Right hindlimb (tissue), 1 donor: ENCODE results near the gene RABGEF1.
"Not testable (repeated sequence)": the region's sequence is repeated elsewhere in the genome, so short reads cannot be mapped to it uniquely, and the experiment has no call there.

Experiments
- DNase-seq: peaks from one replicate; pipeline ENCODE4 v3.0.0-alpha.2; 2018

RABGEF1 gene

DNA sequence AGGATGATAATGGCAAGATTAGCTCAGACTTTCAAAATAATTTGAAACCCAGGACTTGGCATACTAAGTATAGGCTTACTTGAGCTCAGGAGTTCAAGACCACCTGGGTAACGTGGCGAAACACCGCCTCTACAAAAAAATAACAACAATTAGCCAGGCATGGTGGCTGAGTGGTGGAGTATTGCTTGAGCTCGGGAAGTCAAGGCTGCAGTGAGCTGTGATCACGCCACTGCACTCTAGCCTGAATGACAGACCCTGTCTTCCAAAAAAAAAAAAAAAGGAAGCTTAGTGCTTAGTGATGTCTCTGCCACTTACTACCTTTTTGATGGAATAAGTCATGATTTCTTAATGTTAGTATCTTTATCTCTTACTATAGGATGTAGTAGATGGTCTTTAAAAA is 25.5 kb downstream of the RABGEF1 start:
- no peak for DNase-seq

DNA sequence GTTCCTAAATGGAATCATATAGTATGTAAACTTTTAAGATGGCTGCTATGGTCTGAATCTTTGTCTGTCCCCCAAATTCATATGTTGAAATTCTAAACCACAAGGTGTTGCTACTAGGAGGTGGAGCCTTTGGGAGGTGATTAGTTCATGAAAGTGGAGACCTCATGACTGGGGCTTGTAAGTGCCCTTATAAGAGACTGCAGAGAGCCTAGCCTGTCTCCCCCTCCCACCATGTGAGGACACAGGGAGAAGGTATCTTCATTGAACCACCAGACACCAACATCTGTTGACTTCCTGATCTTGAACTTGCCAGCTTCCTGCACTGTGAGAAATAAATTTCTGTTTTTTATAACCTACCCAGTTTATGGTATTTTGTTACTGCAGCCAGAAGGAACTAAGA is 27.0 kb downstream of the RABGEF1 start:
- DNase-seq = not testable (repeated sequence)

DNA sequence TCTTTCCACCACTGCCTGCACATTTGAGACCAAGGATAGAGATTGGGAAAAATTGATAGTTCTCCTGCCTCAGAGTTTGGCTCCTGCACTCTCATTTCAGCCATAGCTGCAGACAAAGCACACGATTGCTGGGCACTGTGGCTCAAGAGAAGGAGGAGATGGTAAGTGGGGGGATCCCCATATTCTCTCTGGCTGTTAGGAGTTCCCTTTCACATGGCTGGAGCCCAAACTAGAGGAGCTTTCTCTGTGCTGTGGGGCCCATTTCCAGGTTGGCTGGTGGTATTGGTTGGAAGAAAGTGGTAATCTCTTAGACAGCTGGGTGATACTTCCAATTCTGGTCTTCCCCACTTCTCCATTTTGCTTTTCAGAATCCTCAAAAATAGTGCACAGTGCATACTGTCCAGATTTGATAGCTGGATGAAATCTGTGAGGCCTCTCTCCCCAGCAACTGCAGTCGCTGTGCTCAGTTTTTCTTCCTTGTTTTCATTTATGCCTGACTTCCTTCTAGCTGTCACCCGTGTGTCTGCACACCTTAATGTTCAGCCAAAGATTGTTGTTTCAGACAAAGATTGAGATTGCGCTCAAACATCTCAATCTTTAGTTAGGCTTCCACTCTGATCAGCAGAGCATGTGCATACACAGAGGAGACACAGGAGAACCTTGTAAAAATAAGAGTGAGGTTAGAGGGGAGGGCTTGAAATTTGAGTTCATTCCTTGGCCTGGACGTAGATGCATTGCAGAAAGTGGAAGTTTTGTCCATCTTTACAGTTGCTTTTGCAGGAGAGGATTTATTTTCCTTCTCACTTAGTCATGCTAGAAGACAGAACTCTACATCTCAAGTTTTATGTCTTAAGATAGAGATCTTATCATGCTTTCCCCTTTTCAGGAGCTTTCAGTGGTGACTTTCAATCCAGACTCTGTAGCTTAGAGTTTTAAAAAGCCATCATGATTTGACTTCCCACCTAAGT is 28.6 kb downstream of the RABGEF1 start:
- no peak for DNase-seq

DNA sequence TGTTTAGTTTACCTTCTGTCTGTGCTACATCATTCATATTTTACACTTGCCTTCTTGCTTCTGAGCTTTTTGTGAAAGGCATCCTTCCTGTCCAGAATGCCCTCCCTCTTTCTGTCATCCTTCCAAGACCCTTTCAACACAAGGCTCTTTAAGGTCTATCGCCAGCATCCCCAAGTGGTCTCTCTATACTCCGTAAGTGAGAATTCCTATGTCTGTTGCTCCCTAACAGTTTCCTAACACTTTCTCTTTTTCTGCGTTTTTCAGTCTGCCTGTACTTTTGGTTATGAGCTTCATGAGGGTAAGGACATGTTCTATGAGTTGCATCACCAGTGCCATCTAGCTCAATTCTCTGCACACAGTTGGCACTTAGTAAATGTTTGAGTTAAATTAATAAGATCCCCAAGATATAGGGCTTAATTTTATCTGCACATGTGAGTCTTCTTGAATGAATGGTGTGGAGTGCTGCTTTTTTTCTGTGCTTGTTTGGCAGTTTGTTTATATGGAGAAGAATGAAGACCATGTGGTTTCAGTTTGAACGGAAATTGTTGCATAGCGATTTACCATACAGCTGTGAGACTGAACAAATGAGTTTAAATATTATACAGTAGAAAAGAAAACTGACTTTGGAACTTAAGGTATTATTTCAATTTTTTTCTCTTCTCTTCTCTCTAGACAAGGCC is 29.4 kb downstream of the RABGEF1 start:
- DNase-seq = no peak

DNA sequence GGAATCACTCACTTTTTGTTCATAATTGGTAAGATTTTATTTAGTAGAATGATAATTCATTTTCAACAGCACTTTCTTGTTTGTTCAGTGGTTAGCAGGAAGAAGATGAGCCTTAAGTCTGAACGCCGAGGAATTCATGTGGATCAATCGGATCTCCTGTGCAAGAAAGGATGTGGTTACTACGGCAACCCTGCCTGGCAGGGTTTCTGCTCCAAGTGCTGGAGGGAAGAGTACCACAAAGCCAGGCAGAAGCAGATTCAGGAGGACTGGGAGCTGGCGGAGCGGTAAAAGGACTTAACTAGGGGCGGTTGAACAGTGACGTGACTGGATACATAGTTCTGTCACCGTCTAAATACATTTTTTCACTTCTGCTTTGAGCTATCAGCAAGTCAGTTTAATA is 31.3 kb downstream of the RABGEF1 start:
- DNase-seq = no peak

DNA sequence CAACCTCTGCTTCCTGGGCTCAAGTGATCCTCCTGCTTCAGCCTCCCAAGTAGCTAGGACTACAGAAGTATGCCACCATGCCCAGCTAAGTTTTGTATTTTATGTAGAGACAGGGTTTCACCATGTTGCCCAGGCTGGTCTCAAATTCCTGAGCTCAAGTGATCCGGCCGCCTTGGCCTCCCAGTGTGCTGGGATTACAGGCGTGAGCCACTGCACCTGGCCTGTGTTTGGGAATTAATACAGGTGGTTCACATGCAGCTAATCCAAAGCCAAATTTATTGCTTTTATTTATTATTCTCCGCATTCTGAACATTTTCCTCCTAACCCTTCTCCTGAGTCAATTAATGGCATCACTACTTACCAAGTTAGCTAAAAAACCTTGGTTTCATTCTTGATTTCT is 33.2 kb downstream of the RABGEF1 start:
- DNase-seq = not testable (repeated sequence)

DNA sequence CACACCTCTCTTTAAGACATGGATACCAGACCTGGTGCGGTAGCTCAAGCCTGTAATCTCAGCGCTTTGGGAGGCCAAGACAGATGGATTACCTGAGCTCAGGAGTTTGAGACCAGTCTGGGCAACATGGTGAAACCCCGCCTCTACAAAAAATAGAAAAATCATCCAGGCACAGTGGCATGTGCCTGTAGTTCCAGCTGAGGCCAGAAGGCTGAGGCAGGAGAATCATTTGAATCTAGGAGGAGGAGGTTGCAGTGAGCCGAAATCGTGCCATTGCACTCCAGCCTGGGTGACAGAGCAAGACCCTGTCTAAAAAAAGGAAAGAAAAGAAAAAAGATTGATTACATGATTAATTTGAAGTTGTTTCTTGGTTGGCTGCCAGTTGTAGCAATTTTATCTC is 35.9 kb downstream of the RABGEF1 start:
- DNase-seq = not testable (repeated sequence)

DNA sequence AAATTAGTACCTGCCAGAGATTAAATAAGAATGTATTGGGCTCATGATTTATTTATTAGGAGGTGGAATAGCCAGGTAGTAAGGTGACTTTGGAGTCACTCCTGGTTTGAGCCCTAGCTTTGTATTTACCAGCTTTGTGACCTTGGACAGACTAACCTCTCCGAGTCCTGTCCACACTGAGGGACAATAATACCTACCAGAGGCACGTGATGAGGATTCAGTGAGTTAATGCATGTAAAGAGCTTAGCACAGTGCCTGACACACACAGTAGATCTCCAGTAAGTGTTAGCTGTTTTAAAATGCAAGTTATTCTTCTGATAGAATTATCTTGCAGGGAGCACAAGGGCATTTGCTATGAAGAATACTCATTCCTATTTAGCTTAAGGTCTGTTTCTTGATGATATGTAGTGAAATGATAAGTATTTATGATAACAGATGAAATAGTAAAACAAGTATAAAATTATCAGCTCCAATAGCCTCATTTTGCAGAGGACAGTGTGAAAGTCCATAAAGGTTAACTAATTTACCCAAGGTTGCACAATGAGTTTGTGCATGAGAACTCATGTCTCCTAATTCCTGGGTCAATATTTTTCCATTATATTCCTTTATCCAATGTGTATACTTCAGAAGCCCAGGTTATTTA is 36.4 kb downstream of the RABGEF1 start:
- DNase-seq = no peak

DNA sequence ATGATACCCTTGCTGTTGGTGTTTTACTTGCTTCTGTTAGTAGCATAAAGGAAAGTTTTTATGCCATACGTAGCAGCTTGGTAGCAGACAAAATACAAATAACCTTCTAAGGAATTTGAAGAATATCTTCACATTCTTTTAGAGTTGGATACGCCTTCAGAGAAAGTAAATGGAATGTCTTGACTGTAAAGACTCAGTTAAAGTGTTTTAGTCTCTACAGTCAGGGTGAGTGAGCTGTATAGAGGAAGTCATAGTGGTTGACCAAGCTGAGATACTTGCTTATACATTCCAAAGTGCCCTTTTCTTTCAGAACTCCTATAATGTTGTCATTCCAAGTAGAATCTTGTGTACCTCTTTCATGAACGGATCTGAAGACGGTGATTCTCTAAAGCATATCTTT is 37.7 kb downstream of the RABGEF1 start:
- no peak for DNase-seq

DNA sequence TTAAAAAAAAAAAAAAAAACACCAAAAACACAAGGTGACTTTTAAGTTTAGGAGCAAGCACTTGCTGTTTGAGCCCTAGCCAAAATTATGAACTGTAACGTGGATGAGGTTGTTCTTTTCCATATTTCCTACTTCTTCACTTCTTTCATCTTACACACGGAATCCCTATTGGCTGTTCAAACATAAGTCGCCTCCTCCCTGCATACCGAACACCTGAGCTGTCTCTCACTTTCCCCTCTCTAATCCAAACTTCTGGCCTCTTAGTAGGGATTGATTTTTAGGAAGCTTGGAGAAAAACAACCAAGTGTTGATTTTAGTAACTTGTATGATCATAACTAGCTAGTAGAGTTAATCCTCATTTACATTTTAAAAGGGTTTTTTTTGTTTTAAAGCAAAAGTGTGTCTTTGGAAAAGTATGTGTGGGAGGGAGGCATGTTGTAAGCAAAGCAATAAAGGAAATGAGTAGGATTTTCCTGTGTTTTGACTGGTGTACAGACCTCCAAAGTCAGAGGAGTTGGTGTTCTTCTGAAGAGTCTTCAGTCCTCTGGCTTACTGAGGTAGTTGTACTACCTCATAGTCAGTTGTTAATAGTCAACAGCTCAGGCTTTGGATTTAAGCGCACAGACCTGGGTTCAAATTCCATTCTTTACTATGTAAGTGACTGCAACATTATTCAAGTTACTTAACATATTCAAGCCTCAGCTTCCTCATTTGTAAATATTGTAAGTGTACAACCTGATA is 39.3 kb downstream of the RABGEF1 start:
- no peak for DNase-seq

DNA sequence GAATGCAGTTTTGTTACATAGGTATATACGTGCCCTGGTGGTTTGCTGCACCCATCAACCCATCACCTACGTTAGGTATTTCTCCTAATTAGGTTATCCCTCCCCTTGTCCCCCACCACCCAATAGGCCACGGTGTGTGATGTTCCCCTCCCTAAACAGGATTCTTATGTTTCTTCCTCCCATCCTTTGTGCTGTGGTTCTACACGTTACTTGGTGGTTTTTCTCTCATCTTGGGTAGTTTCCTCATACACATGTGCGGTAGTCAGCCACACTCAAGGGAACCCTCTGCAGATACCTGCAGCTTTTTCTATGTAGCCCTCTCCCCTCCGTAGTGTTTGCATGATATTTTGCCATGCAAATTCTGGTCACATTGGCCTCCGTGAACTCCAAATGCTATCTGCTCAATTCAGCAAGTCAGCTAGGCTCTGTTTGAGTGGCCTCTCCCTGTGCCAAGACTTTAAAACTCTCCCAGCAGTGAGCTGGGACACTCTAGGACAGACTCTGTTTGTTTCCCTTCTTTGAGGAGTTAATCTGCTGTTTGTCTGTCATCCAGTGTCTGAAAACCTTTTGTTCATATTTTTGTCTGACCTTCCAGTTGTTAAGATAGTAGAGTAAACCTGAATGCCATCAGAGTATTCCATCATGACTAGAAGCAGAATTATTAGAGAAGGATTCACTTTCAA is 41.0 kb downstream of the RABGEF1 start:
- no peak for DNase-seq

DNA sequence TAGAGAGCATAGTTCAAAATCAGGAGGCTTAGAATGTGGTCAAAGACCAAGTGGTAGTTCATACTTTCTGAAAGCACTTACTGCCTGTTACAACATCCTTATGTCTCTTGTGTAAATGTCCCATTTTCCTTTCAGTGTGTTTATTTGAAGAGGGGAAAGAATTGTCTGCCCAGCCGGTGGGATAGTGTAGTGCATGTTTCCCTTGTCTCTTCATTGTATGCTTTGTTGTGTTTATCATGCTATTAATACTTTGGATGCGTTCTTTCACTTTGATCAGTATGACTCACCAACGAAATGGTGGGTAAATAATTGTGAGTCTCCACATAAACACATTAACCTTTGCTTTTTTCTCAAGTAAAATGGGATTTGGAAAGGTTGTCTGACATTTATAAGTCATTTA is 42.3 kb downstream of the RABGEF1 start:
- not testable (repeated sequence) for DNase-seq

DNA sequence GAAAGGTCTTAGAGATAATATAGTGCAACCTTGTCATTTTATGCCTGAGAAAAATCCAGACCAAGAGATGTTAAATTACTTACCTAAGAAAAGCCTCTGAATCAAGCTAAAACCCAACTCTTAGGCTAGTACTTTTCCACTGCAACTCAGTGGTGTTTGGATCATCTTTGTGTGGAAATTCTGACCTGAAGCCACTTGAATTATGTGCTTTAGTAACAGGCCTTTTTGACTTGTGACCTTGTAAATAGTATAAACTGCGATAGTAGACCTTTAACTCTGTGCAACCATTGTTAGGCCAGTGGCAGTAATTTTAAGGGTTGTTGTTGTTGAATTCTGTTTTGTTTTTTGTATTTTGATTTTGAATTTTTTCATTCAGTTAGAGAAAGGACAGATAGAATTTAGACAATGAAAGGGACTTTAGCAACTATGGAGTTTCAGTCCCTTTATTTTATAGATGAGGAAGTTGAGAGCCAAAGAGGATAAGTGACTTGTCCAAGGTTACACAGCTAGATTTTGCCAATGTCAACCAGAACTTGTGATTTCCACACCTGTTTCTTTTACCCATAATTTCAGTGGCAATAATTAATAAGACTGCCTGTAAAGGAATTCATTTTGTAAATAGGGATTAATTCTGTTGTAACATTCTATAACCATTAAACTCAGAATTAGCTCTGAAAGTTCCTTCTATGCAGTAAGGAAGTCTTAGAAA is 43.5 kb downstream of the RABGEF1 start:
- DNase-seq = not testable (repeated sequence)

DNA sequence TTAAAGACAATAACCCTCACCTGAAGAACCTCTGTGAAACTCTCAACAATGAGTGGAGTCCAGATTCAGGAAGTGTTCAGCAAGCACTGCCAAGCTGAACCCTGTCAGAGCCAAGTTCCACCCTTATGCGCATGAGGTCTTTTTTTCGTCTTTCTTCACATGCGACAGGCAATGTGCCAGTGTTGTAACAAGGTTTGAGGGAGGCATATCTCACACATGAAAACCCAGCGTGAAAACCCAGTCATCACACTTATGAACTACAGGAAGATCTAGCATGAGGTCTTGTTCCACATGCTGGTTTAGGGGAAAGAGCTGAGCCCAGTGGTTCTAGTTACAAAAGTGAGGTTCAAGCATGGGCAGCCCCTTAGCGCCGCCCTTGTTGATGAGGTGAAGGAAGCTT is 49.7 kb downstream of the RABGEF1 start:
- DNase-seq = no peak

DNA sequence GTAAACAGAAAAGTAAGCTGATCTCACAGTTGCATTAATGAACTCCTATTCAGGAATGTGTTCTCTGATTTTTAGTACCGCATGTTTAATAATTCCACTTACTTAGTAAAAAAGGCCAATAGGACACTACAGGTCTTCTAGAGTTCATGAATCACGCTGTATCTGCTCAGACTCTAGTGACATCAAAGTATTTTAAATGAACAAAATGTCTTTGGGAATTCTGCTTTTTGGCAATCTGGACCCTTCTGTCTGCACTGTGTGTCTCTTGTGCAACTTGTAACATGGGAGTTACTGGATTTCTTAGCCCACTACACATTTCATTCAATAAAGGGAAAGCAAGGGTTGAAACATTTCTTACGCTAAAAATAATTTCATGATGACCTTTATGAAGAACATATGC is 50.2 kb downstream of the RABGEF1 start:
- no peak for DNase-seq

DNA sequence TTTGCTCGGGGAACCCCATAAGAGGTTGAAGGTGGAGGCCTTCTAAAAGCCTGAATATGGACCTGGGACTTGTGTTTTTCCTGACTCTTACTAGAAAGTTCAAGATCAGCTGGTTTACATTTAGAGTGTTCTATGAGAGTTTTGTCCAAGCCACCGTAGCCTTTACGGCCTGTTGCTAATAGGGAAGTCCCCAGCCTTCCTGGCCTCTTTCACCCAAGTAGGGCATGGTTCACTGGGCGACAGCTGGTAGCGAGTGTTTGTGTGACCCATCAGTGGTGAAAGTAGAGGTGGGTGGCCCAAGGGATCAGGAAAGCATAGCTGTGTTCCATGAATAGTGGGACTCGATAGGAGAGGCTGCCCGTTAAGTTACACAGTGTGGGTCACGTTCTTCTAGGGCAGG is 60.1 kb downstream of the RABGEF1 start:
- DNase-seq = no peak

DNA sequence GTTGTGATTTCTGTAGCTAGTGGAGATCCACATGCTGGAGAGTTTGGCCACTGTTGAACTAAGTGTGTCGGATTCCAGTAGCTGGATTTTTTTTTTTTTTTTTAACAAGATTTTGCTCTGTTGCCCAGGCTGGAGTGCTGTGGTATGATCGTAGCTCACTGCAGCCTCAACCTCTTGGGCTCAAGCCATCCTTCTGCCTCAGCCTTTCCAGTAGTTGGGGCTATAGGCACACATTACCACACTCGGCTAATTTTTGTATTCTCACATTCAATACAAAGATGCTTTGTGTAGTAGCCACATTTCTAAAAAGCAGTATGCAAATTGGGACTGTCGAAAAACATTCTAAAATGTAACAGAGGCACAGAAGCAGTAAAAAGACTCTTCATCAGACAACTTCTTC is 63.5 kb downstream of the RABGEF1 start:
- no peak for DNase-seq

DNA sequence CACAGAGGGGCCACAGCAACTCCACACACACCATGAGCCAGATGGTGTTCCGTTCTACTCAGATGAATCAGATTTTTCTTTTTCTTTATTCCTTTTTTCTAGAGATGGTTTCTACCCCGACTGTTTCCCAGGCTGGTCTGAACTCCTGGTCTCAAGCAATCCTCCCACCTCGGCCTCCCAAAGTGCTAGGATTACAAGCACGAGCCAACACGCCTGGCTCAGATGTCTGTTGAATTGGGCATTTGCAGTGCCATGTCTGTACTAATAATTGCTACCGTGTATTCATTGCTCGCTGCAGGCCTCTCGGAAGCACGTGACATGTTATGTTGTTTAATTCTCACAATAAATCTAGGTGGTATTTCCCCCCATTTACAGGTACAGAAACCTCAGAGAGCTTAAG is 67.2 kb downstream of the RABGEF1 start:
- no peak for DNase-seq

DNA sequence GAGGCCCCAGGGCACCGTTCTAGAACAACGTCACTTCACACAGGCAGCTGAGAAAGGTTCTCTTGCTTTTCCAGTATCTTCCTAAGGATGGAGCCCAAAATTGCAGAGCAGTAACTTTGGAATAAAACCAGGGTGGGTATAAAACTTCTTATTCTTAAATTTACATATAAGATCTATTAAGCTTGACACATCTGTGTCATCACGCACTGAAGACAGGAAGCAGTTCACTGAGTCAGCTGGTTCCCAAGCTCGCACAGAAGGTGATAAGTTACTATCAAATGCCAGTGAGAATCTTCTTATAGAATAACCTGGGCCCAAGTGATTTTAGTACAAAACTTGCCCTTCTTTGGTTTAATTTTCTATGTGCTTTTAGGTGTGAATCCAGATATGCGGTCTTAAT is 70.2 kb downstream of the RABGEF1 start:
- no peak for DNase-seq

DNA sequence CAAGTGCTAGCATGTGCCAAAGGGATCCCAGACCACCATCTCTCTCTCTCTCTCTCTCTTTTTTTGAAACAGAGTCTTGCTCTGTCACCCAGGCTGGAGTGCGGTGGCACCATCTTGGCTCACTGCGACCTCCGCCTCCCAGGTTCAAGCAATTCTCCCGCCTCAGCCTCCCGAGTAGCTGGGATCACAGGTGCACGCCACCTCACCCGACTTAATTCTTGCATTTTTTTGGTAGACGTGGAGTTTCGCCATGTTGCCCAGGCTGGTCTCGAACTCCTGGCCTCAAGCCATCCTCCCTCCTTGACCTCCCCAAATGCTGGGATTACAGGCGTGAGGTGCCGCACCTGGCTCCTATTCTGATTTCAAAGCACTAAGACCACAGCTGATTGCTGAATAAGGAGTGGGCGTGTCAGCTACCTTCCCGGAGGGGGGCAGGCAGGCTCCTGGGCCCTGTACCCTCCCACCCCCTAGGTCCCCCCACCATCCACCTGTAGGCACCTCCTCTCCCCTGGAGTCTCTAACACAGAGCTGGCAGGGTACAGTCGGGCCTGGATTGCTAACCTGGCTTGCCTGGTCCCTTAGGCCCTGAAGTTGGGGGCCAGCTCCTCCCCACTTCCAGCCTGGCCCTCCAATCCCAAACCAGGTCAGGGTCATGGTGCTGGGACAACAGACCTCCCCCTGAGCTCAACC is 74.8 kb downstream of the RABGEF1 start:
- not testable (repeated sequence) for DNase-seq

DNA sequence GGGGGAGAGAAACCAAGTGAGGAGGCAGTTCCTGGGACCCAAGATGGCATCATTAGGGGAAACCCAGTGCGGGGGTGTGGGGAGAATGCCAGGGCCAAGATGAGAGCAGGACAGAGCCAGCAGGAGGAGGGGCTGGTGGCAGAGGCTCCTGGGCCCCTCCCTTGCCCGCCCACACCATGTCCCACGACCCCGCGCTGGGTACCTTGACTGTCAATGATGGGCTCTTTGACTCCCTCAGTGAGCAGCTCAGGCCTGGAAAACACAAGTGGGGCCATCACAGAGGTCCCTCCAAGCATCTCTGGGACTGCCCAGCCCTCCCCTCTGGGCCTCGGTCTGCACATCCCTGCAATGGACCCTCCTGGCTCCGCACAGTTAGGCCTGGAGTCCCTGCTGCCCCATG is 75.4 kb downstream of the RABGEF1 start:
- no peak for DNase-seq
